GM12891 (cell line): ENCODE data around the gene ARHGAP18.

Experiments
- POLR2A ChIP-seq: IDR thresholded peaks from 2 replicates; pipeline ENCODE4 v1.6.1; 2011; ENCODE audit warnings: low read depth, low read length, control low read depth
- POU2F2 ChIP-seq: IDR thresholded peaks from 2 replicates; pipeline ENCODE4 v1.6.1; 2011; ENCODE audit warnings: low read depth, mild to moderate bottlenecking, control low read depth, low read length, moderate library complexity

DNA sequence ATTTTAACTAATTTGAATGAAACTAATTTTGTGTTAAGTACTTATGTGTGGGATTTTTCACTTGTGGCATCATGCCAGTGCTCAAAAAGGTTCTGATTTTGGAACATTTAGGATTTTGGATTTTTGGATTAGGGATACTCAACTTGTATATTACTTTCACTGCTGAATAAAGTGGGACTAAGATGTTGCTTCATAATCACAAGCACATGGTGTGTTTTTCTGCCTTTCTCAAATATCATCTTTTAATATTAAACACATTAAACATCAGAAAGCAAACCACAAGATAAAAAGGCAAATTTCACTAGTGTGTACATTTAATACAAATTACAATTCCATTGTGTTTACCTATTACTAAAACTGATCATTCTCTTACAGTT, 89.8 kb downstream of the ARHGAP18 start:
- TF ChIP-seq POLR2A = no peak
- no peak for TF ChIP-seq POU2F2
